Measurements from ENCODE around the gene MRPL24.
A peak's percentile ranks its signal among the peaks of the same experiment; 100 is the strongest.
"Not testable (repeated sequence)": the region's sequence is repeated elsewhere in the genome, so short reads cannot be mapped to it uniquely, and the experiment has no call there.

The MRPL24 gene

DNA sequence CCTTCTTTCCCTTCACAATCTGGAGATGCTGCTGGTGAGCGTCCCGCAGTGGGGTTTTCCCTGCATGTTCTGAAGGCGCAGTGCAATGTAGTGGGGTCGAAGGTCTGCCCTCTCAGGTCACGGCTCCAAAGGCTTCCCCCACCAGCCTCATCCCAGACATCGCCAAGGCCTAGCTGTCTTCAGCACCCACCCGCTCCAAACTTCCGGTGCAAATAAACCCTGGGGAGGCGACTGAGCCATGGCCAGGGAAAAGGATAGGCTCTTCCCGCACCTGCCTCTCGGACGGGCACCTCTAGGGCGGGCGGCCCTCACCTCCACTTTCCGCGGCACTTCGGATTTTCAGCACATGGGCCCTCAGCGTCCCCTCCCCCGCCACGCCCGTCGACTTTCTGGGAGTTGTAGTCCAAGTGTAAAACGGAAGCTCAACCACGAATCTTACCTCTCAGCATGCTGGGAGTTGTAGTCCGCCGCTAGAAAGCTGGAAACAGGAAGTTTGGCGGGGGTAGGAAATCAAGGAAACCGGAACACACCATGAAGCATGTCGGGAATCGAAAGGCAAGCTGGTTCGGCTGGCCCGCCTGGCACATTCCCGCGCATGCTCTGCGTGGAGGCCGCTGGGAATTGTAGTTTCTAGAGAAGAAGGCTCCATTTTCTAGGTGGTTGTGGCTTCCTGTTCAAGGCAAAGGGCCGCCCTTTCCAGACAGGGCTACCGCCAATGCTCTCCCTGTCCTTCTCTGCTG, at the start of gene MRPL24:
Gene MRPL24, minus strand, starts transcription at position 348 of the 740 bp plus-strand sequence. CDS start 2,384 bp downstream, outside the sequence.
- DNase-seq, result peak; percentile 92

DNA sequence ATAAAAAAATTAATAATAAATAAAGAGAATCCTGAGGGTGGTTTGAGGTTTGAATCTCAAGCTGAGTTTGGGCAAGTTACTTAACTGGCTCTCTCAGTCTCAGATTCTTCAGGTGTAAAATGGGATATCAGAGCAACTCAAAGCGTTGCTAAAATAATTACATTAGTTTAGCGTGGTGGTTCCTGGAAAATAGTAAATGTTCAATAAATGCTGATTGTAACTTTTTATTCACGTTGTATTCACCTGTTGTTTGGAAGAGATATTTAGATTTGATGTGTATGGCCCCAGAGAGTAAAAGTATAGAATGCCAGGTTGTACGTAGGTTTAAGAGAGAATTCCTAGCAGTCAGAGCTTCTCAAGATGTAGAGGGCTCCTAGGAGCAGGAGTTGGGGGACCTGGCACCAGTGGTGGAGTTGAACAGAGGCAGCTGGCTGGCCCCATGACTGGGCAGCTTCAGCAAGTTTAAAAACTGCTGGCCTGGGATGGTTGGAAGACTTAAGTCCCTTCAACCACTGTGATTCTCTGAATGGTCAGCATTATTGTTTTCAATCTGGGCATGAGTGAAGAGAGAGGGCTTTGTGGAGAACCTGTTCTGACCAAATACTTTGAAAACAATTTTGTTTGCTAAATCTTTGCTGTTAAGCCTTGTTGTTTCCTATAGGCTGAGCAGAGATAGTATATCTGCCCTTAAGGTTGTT, 48.9 kb upstream of the MRPL24 start:
- DNase-seq, result no peak

DNA sequence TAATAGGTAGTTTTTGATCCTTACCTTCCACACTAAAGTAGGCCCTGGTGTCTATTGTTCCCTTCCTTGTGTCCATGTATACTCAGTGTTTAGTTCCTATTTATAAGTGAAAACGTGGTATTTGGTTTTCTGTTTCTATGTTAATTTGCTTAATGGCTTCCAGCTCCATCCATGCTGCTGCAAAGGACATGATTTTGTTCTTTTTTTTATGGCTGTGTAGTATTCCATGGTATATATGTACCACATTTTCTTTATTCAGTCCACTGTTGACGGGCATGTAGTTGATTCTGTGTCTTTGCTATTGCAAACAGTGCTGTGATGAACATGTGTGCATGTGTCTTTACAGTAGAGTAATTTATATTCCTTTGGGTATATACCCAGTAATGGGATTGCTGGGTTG, 47.2 kb upstream of the MRPL24 start:
- no peak for DNase-seq

DNA sequence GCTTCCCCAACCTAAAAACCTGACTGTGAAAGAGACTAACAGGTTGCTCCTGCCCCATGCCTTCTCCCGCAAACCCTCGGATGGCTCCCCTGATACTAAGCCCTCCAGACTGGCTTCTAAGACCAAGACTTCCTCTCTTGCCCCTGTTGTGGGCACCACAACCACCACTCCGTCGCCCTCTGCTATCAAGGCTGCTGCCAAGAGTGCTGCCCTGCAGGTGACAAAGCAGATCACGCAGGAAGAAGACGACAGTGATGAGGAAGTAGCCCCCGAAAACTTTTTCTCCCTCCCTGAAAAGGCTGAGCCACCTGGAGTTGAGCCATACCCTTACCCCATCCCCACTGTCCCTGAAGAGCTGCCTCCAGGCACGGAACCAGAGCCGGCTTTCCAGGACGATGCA, 45.8 kb upstream of the MRPL24 start:
- no peak for DNase-seq

DNA sequence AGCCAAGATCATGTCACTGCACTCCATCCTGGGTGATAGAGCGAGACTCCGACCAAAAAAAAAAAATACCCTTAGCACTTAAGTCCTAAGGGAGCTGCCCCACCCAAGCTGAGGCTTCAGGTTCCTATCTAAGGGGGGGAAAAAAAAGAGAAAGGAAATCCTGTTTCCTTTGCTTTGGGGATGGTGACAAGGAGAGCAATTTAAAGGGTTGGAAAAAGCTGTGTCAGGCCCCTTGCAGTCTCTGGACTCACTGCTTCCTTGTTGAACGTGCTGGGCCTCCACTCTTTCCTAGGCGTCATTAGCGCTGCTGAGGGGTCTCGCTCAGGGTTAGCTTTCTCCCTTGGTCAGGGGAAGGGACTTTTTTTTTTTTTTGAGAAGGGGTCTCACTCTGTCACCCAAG, 44.6 kb upstream of the MRPL24 start:
- DNase-seq, result no peak

DNA sequence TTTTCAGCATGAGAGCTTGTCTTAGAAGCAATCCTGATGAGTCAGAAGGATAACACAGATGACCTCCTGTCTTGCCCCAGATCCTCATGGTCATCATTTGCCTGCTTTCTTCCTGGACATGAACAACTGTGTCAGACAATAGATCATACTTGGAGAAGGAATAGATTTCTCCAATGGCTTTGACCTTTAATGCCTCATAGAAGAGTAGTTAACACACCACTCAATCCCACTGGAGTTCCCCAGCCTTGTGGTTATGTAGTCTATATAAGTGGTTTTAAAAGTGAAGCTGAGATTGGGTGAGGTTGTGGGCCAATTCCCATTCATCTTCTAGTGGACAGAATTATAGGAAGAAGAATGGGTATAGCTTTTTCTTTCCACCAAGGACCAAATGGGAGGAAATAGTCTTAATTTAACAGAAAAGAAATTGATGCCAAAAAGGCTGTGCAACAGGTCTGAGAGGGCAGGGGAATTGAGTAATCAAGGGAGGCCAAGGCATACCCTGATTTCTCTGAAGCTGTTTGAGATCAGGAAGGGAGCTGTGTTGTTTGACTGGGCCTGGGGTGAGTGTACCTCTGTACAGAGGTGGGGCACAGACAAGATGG, 40.8 kb upstream of the MRPL24 start:
- DNase-seq, result no peak

DNA sequence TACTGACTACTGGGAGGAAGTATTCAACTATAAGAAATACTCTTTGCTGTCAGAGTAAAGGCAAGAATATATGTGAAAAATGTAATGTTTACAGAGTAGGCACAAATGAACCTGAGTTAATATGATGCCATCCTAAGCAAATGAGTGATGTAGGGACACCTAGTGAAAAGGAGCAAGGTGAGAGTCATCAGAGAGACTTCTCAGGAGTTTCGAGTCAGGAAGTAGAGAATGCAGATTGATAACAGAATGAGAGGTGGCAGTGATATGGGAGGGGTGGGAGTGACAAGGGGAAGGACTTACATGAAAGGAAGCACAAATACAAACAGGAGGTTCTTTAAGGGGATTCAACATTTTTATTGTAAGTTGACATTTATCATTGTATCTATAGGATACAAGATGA, 36.7 kb upstream of the MRPL24 start:
- no peak for DNase-seq

DNA sequence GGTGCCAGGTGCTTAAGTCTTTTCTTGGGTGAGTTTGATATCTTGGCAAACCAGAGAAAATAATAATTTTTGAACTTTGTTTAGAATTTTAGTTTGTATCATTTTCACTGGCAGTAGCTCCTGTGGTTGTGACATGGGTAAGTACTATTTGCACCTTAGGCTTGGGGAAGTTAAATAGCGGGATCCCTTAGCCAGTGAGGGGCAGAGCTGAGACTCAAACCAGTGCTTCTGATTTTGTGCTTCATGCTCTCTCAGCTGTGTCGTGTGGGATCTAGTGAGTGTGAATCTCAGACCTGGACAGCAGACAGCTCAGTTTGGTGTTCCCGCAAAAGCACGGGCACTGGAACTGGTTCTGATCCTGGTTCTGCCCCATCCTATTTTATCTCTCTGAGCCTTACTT, 36.1 kb upstream of the MRPL24 start:
- DNase-seq, result no peak

DNA sequence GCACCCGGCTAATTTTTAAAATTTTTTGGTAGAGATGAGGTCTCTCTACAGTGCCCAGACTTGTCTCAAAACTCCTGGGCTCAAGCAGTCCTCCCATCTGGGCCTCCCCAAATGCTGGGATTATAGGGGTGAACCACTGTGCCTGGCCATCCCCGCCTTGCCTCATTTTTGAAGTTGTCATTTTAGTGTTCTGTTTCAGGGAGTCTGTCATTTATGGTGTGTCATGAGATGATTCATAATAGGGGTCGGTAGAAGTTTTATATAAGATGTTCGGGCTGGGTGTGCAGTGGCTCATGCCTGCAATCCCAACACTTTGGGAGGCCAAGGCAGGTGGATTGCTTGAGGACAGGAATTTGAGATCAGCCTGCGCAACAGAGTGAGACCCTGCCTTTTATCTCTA, 34.9 kb upstream of the MRPL24 start:
- DNase-seq, result no peak

DNA sequence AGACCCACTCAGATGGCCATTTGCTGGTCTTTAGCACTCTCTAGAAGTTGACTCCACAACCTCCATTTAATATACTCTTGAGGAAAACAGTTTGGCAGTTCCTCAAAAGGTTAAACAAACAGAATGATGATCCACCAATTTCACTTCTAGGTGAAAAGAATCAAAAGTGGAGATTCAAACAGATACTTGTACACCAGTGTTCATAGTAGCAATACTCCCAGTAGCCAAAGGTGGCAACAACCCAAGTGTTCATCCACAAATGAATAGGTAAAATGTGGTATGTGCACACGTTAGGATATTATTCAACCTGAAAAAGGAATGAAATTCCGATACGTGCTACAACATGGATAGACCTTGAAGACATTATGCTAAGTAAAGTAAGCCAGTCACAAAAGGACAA, 32.7 kb upstream of the MRPL24 start:
- no peak for DNase-seq

DNA sequence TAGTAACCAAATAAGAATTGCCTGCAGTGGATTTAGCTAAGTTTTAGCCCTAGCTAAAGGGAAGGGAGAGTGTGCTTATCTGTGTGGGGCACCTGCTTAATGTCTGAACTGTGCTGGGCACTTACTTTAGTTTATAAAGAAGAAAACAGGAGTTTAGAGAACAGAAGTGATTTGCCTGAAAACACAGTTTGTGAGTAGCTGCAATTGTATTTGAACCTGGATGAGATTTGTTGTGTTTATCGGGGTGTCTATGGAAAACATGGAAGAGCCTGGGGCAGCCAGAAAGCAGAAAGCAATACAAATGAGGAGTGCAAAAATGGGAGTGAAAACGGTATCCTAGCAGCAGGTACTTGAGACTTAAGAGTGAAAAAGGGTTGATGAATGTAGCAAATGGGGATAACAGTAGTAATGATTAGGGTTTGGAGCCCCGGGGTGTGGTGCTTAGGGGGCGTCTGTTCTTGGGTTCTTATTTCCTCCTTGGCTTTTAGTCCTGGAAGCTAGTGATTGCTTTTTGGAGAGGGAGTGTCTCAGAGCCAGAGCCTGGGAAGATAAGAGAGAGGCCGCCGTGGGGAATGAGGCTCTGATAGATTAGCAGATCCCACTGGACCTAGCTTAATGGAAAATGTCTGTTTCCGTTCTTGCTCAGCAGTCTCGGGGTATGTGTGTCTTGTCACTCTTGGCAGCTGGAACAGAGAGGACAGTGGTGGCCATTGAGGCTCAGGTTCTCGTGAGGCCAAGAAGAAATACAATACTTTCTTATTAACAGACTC, 32.0 kb upstream of the MRPL24 start:
- DNase-seq, result no peak

DNA sequence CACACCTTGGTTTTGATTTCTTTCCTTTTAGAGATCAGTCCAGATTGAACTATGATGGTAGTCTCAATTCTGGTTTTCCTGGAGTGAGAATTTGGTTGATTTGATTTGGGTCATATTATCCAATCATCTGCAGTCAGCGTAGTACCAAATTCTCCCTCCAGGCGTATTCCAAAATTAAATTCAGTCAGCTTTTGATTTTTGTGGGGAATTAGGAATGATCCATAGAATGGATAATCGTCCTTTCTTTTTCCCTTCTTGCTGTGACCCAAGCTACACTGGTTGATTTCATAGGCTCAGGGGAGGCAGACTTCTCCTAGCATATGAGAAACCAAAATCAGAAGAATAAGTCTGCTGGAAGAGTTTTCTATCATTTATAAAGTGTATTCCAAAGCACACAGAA, 31.3 kb upstream of the MRPL24 start:
- DNase-seq, result no peak

DNA sequence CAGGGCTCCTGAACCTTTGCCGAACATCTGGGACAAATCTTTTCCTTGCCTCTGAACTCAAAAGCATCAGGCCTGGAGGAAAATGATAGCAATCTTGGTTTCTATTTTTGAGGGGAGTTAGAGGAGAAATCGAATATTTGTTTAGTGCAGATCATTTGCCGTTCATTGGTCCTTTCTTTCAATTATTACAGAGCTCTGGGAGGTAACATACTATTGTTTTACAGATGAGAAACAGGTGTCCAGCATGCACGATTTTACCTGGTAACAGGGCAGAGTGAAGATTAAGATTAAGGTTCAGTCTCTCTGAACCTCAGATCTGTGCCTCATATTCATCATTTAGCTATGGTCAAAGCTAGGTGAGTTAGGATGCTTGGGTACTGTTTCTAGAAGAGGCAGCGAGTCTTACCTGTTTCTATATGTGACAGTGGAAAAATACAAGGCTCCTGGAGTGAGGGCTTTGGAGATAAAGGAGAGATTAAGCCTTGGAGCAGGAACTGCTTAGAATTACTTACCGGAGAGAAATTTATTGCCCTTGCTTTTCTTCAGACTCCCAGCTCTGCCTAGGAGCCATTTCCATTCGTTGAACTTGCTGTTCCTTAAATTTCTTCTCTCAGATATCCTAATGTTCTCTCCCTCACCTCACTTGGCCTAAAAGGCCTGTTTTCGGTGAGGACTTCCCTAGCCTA, 27.9 kb upstream of the MRPL24 start:
- DNase-seq, result no peak

DNA sequence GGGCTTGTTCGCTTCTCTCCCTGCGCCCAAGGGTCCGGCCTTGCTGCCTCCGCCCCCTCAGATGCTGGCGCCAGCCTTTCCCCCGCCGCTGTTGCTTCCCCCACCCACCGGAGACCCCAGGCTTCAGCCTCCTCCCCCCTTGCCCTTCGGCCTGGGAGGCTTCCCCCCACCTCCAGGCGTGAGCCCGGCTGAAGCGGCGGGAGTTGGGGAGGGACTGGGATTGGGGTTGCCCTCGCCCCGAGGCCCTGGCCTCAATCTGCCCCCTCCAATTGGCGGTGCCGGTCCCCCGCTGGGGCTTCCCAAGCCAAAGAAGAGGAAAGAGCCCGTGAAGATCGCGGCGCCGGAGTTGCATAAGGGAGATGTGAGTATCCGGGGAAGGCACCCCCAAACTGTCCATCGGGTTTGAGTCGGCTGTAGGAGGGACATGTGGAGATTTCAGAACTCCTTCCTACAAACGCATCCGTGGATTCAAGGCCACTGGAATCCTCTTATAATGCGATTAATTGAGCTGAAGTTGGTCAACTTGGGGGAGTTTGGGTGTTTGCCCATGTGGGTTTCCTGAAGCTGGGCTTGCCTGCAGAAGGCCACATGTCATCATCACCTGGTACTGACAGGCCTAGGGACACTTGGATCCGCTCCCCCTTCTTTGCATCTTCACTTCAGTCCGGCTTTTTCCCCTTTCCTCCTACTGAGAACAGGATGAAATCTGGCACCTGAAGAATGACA, 27.2 kb upstream of the MRPL24 start:
- no peak for DNase-seq

DNA sequence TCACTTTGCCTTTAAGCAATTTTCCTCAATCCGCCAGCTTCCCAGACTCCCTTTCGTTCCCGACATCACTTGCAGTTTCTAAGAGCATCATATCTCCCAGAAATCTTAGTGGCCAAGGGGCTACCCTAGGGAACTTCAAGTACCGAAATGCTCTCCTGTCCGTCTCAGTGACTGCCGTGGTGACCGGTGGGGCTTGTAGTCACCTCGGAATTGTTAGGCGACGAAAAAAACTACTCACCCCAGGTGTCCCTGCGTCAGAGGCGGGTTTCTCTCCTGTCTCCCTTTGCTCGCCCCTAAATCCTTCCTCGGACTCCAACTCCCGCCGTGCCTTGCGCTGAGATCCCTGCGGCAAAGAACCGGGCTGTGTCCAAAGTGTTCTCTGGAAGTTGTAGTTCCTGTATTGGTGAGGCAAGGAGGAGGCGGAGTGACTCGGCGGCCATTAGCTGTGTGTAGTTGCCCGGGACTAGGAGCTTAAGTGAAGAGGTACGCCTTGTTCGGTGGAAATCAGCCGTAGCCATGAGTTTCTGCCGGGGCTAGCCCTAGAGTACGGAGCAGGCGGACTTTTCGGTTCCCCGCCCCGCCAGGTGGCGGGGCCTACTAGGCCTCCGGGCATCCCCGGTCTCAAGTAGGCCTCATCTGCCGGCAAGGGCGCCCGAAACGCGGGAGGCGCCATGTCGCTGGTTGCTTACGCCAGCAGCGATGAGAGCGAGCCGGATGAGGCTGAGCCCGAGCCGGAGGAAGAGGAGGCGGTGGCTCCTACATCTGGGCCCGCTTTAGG, 26.4 kb upstream of the MRPL24 start, which contains the start of gene PRCC:
Gene PRCC, plus strand, starts transcription at position 435 of the 778 bp plus-strand sequence. Its CDS starts 237 bp downstream, at position 672.
- DNase-seq, result peak; percentile 90

DNA sequence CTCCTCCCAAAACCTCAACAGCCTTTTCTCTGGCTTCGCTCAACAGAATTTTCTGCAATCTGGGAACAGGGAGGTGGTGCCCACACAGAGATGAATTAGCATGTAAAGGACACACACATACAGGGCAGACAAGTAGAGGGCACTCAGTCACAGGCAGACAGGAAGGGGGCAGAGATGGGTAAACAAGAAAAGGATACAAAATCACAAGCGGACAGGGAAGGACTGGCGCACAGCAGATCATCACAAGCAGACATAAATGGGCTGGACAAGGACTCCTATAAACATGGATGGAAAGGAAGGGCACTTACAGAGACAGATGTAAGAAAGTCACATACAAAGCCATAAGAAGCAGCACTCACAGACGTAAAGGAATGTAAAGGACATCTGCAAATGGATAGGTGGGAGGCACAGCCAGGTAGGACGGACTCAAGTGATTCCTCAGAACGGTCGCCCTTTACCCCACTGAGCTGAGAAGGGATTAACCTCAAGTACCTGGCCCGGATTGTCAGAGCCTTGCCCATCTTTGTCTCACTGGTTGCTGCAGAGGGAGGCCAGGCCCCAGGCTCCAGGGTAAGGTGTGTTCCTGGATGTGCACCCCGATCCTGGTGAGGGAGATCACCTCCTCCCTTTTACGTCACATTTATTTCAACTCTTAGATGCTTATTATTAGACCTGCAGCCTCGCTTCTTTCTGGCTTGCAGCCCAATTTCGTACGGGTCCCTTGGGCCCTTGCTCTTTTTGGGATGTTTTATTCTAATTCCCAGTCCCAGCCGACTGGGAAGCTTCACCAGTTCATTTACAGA, 25.6 kb upstream of the MRPL24 start:
- DNase-seq, result no peak

DNA sequence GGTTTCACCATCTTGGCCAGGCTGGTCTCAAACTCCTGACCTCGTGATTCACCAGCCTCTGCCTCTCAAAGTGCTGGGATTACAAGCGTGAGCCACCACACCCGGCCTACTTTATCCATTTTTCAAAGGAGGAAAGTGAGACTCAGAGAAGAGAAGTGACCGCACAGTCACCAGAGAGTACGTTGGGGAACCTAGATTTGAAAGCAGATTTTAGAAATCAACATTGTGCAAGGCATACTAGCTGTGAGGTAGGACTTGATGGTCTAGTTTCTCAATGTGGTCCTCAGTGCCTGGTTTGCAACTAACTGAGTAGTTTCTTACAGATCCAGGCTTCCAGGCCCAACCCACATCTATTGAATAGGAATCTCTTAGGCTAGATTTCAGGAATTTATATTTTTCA, 24.8 kb upstream of the MRPL24 start:
- no peak for DNase-seq

DNA sequence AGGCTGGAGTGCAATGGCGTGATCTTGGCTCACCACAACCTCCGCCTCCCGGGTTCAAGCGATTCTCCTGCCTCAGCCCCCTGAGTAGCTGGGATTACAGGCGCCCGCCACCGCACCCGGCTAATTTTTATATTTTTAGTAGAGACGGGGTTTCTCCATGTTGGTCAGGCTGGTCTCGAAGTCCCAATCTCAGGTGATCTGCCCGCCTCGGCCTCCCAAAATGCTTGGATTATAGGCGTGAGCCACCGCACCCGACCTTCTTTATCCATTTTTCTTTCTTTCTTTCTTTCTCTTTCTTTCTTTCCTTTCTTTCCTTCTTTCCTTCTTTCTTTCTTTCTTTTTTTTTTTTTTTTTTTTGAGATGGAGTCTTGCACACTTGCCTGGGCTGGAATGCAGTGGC, 24.2 kb upstream of the MRPL24 start:
- not testable (repeated sequence) for DNase-seq

DNA sequence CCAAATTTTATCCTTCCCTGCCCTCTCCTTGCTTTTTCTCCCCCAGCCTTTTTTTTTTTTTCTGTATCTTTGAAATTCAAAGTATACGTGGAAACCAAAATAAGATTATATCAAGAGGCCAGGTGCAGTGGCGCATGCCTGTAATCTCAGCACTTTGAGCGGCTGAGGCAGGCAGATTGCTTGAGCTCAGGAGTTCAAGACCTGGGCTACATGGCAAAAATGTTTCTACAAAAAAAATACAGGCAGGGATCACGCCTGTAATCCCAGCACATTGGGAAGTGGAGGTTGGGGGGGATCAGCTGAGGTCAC, 19.9 kb upstream of the MRPL24 start:
- DNase-seq, result no peak

DNA sequence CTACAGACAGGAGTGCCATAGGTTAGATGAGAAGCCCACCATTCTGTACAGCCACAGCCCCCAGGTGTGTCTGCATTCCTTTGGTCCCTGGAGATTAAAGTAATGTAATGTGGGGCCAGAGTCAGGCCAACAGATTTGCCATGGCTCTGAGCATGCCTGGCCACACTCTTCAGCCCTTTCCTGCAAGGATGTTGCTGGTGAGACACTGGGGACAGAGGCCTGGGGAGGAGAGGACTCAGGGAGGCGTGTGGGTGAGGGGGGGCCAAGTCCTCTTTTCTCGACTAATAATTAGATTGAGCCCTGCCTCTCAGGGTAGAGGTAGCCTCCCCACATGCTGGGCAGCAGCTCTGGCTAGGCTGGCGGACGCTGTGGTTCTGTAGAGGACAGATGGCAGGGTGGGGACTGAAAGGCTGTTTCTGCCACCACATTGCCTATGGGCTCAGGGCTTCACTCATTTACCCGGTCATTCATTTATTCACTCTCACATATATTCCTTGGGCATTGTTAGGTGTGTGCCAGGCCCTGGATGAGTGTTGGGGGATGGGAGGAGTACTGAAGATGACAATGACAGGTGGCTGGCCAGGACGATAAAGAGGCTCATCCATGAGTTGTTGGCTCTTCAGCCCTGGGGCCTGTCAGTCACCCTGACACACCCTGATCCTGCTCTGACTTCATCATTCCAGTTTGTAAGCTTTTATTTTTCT, 19.4 kb upstream of the MRPL24 start:
- no peak for DNase-seq
